OCI-LY3 (cell line): ENCODE measurements around the gene GTPBP10.

Source experiments
- H2AFZ ChIP-seq: fragments of 200-600, 300-600 bp; shearing (Covaris generic); 2 replicates; pipeline ENCODE4 v1.6.0; 2014; ENCODE audit warnings: antibody characterized with exemption, low read depth, low read length
- H3K27ac ChIP-seq: fragments of 200-600, 300-600 bp; sonication (generic); 2 replicates; pipeline ENCODE4 v1.5.1; 2014; ENCODE audit warnings: mild to moderate bottlenecking, low read length, moderate library complexity, mixed read lengths
- H3K27me3 ChIP-seq: fragments of 200-600, 300-600 bp; sonication (generic); 2 replicates; pipeline ENCODE4 v1.6.1; 2014; ENCODE audit warnings: low read depth, low read length, mixed read lengths
- H3K36me3 ChIP-seq: fragments of 200-600, 300-600 bp; sonication (generic); replicated peaks from 2 replicates; pipeline ENCODE3; 2014; ENCODE audit warnings: low read depth, low read length, mixed read lengths
- H3K4me1 ChIP-seq: fragments of 300-600, 200-600 bp; sonication (generic); 2 replicates; pipeline ENCODE4 v1.6.1; 2014; ENCODE audit warnings: low read length, mixed read lengths
- H3K4me2 ChIP-seq: fragments of 200-600, 300-600 bp; sonication (generic); 2 replicates; pipeline ENCODE4 v1.6.1; 2014; ENCODE audit warnings: low read length, mixed read lengths
- H3K4me3 ChIP-seq: fragments of 300-600, 200-600 bp; sonication (generic); 2 replicates; pipeline ENCODE4 v1.5.1; 2014; ENCODE audit warnings: antibody characterized with exemption, mild to moderate bottlenecking, low read length, moderate library complexity
- H3K79me2 ChIP-seq: fragments of 300-600, 200-600 bp; shearing (Covaris generic); 2 replicates; pipeline ENCODE4 v1.6.1; 2014; ENCODE audit warnings: mild to moderate bottlenecking, low read length, mixed read lengths
- H3K9ac ChIP-seq: fragments of 300-600, 200-600 bp; shearing (Covaris generic); 2 replicates; pipeline ENCODE4 v1.6.0; 2014; ENCODE audit warnings: mild to moderate bottlenecking, low read length, moderate library complexity
- H3K9me3 ChIP-seq: fragments of 200-600, 300-600 bp; shearing (Covaris generic); 2 replicates; pipeline ENCODE4 v1.6.1; 2014; ENCODE audit warnings: low read length, mixed read lengths; ENCODE audit not compliant: insufficient read depth
- H4K20me1 ChIP-seq: fragments of 200-600, 300-600 bp; sonication (generic); 2 replicates; pipeline ENCODE4 v1.6.1; 2016; ENCODE audit warnings: low read length, mixed read lengths; ENCODE audit not compliant: insufficient read depth
- EZH2phosphoT487 ChIP-seq: fragments of 200-600 bp; shearing (Covaris generic); IDR thresholded peaks from 2 replicates; pipeline ENCODE4 v1.6.1; 2018; ENCODE audit warnings: antibody characterized with exemption, mixed run types, low read depth
- TF ChIP-seq, protein P1 (sequence below): fragments of 200-600, 300-600 bp; sonication (generic); IDR thresholded peaks from 2 replicates; pipeline ENCODE4 v1.5.1; 2014; ENCODE audit warnings: antibody characterized with exemption, low read length, low read depth

Gene GTPBP10

GRCh38 chr7:90346336-90347125, at the start of gene GTPBP10:
GTPBP10 (plus strand) TSS chr7:90346716; CDS start chr7:90346742, 26 bp downstream.
- Histone ChIP-seq H3K27me3 (no peaks in the 10 kb centered on the region), H3K79me2 (peaks cover 48% of the 10 kb centered on the region), H3K4me1 (peaks cover 12% of the 10 kb centered on the region), H2AFZ (peak within 1 kb of the TSS; percentile 99), H3K4me2 (peak within 1 kb of the TSS; percentile 87), H3K9me3 (no peaks in the 10 kb centered on the region), H4K20me1 (no peaks in the 10 kb centered on the region), H3K27ac (peak within 1 kb of the TSS; percentile 79), H3K36me3 (peaks cover 8% of the 10 kb centered on the region), H3K9ac (peak within 1 kb of the TSS; percentile 79), H3K4me3 (peak within 1 kb of the TSS; percentile 89)
- TF ChIP-seq, protein P1, sequence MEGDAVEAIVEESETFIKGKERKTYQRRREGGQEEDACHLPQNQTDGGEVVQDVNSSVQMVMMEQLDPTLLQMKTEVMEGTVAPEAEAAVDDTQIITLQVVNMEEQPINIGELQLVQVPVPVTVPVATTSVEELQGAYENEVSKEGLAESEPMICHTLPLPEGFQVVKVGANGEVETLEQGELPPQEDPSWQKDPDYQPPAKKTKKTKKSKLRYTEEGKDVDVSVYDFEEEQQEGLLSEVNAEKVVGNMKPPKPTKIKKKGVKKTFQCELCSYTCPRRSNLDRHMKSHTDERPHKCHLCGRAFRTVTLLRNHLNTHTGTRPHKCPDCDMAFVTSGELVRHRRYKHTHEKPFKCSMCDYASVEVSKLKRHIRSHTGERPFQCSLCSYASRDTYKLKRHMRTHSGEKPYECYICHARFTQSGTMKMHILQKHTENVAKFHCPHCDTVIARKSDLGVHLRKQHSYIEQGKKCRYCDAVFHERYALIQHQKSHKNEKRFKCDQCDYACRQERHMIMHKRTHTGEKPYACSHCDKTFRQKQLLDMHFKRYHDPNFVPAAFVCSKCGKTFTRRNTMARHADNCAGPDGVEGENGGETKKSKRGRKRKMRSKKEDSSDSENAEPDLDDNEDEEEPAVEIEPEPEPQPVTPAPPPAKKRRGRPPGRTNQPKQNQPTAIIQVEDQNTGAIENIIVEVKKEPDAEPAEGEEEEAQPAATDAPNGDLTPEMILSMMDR: peak; percentile 60
- no peak for TF ChIP-seq EZH2phosphoT487

DNA sequence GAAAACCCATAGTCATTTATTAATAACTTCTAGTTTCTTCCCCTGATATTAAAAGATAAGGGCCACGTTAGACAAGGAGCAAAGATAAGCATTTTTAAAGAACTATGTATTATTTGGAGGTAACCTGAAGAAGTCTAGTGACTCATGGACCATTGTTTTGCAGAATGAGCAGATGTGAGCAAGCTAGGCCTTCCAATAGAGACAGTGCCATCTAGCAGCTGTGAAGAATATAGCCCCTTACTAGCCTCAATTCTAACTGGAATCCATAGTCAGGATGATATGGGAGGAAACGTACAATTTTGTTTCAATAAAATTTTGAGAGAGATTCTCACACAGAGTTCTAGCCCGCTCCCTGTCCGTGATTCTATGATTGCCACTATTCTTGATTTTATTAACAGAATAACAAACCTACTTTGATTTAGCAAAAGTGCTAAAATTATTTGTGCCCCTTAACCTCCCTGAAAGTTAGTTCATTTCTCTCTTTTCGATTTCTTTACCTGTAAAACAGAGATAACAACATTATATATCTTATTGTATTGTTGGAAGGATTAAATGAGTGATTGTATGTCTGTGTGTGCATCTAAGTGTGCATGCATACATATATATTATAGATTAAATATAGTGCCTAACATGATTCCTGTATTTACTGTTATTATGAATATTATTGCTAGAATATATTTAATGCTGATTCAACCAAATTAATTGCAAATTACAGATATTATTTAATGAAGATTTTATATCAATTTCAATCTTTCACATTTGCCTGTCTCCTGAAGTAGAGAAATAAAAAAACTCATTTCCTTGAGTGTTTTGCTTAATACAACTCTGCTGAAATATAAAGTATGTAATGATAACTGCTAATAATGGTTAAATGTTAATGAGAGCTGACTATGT, 48.1 kb upstream of the GTPBP10 start:
- H4K20me1 ChIP-seq: no peaks in the 10 kb centered on the region
- H3K4me2 ChIP-seq: no peak overlapping the region
- no peak overlapping the region for H3K9ac ChIP-seq
- H3K4me3 ChIP-seq: no peak overlapping the region
- H3K4me1 ChIP-seq: no peaks in the 10 kb centered on the region
- no peak for TF ChIP-seq EZH2phosphoT487
- TF ChIP-seq, protein P1: peak; percentile 80
- H2AFZ ChIP-seq: no peak overlapping the region
- no peaks in the 10 kb centered on the region for H3K36me3 ChIP-seq
- no peaks in the 10 kb centered on the region for H3K27me3 ChIP-seq
- no peak overlapping the region for H3K27ac ChIP-seq
- H3K9me3 ChIP-seq: no peaks in the 10 kb centered on the region
- H3K79me2 ChIP-seq: no peaks in the 10 kb centered on the region

DNA sequence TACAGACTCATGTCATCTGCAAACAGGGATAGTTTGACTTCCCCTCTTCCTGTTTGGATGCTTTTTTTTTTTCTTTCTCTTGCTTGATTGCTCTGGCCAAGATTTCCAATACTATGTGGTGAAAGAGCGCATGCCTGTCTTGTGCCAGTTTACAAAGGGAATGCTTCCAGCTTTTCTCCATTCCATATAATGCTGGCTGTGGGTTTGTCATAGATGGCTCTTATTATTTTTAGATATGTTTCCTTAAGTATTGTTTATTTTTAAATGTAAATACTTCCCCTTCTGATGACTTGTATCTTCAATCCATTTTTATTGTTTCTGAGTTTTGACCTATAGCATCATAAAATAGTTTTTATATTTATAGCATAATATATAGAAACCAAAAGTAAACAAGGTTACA, 43.3 kb upstream of the GTPBP10 start:
- H3K9ac ChIP-seq: no peak overlapping the region
- H3K27me3 ChIP-seq: no peaks in the 10 kb centered on the region
- no peaks in the 10 kb centered on the region for H4K20me1 ChIP-seq
- no peaks in the 10 kb centered on the region for H3K79me2 ChIP-seq
- H3K9me3 ChIP-seq: no peaks in the 10 kb centered on the region
- no peaks in the 10 kb centered on the region for H3K36me3 ChIP-seq
- H2AFZ ChIP-seq: no peak overlapping the region
- H3K4me2 ChIP-seq: no peak overlapping the region
- no peaks in the 10 kb centered on the region for H3K4me1 ChIP-seq
- H3K4me3 ChIP-seq: no peak overlapping the region
- TF ChIP-seq EZH2phosphoT487: no peak
- TF ChIP-seq, protein P1: no peak
- H3K27ac ChIP-seq: no peak overlapping the region

DNA sequence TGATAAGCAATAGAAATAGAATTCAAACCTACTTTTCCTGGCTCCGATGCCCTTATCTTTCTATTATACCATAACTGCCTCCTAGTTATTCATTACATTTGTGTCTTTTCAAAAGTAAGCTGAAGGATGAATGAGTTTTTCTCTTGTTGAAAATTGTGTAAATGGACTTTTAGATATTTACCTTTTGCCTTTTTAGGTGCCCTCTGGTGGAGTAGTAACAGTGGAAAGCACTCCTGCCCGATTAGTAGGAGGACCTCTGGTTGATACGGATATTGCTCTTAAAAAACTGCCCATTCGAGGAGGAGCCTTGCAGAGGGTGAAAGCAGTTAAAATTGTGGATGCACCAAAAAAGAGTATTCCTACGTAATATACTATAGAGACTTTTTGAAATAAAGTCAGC, 36.6 kb upstream of the GTPBP10 start:
- Histone ChIP-seq H2AFZ (no peak overlapping the region), H3K9me3 (no peaks in the 10 kb centered on the region), H3K27ac (no peak overlapping the region), H3K79me2 (no peaks in the 10 kb centered on the region), H3K4me2 (no peak overlapping the region), H3K4me1 (peaks cover 3% of the 10 kb centered on the region; the same call in 1 of the 2 replicates), H3K36me3 (no peaks in the 10 kb centered on the region), H4K20me1 (no peaks in the 10 kb centered on the region), H3K27me3 (no peaks in the 10 kb centered on the region), H3K9ac (no peak overlapping the region), H3K4me3 (no peak overlapping the region)
- TF ChIP-seq, protein P1: no peak
- TF ChIP-seq EZH2phosphoT487: no peak
